ENCODE data around the gene ZNF143.

The ZNF143 gene

DNA sequence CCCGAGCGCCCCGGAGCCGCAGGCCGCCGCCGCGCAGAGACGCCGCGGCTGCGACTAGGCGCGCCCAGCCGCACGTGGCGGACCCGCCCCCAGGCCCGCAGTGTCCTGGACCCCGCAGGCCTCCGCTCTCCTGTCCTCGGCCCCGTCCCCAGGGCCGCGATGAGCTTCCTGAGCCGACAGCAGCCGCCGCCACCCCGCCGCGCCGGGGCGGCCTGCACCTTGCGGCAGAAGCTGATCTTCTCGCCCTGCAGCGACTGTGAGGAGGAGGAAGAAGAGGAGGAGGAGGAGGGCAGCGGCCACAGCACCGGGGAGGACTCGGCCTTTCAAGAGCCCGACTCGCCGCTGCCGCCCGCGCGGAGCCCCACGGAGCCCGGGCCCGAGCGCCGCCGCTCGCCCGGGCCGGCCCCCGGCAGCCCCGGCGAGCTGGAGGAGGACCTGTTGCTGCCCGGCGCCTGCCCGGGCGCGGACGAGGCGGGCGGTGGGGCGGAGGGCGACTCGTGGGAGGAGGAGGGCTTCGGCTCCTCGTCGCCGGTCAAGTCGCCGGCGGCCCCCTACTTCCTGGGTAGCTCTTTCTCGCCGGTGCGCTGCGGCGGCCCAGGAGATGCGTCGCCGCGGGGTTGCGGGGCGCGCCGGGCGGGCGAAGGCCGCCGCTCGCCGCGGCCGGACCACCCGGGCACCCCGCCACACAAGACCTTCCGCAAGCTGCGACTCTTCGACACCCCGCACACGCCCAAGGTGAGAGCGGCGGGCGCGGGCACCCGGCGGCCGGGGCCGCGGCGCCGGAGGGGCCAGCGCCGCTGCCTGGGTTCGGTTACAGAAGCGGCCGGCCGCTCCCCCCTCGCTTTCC, 113.2 kb downstream of the ZNF143 start:
- Mint-ChIP-seq H3K4me3 (peak overlapping the region; percentile 92), H3K36me3 (peaks cover 14% of the 10 kb centered on the region), H3K9me3 (ENCODE audit: low read depth) (no peaks in the 10 kb centered on the region), H3K27me3 (peaks cover 8% of the 10 kb centered on the region), H3K27ac (no peak overlapping the region), H3K4me1 (ENCODE audit: low read depth) (peaks cover 21% of the 10 kb centered on the region)

DNA sequence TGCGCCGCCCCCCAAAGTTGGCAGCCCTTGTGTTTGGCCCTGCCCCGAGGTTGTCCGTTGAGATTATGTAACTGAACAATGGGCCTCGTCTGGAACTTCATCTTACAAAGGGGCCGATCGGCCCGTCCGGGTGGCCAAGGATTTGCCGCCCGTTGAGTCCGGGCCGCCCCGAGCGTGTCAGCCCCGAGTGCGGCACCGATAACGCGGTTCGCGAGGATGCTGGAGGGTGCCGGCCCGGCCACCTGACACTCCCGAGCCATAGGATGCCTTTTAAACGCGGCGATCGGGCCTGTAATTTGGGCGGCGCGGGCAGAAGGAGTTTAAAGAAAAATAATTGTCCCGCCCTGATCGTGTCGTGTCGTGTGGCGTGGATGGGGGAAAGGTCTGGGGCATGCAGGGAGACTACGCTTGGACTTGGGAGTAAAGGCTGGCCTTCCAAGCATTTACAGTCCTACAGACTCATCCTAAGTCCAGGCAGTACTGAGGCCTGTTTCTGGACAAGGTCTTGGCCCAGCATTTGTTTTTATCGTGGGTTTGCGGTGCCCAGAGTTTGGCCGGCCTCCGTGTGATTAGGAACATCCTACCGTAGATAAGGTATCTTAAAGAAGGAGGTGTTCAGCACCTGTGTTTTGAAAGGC, 113.9 kb downstream of the ZNF143 start:
- Mint-ChIP-seq H3K4me3 (peak overlapping the region; percentile 92), H3K27me3 (peaks cover 9% of the 10 kb centered on the region), H3K36me3 (peaks cover 17% of the 10 kb centered on the region), H3K9me3 (ENCODE audit: low read depth) (no peaks in the 10 kb centered on the region), H3K27ac (peak overlapping the region; percentile 54), H3K4me1 (ENCODE audit: low read depth) (peaks cover 21% of the 10 kb centered on the region)

DNA sequence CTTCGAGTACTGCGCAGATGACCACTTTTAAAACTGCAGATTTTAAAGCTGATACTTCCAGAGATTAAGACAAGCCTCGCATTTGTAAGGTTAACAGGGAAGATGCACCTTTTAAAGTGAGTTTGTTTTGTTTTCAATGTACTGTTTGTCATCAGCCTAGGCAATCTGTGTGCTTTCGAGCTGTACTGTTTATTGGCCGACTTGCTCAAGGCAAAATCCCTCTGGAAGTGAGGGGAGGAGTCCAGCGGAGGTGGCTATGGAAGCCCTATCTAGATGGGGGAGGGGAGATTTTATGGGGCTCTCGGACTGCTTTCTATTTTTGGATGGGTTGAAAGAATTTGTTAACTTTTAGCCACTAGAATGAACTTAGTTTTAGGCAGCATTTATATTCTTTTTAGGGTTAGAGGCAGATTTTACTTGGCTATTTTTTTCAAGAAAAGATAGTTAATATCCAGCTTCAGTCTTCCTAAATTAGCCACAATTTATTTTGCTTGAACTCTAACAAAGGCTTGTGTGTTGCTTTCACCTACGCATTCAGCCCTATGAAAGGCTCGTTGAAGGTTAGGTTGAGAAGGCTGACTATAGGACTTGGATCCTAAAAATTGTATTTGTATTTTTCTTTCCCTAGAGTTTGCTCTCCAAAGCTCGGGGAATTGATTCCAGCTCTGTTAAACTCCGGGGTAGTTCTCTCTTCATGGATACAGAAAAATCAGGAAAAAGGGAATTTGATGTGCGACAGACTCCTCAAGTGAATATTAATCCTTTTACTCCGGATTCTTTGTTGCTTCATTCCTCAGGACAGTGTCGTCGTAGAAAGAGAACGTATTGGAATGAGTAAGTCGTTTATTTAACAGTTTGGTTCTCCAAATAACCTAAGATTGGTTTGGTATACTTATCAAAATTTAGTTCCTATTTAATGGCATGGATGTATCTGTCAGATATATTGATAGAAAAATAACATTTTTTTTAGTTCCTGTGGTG, 114.7 kb downstream of the ZNF143 start:
- Mint-ChIP-seq H3K36me3 (peaks cover 17% of the 10 kb centered on the region), H3K27me3 (peaks cover 9% of the 10 kb centered on the region), H3K4me3 (peak overlapping the region; percentile 92), H3K9me3 (ENCODE audit: low read depth) (no peaks in the 10 kb centered on the region), H3K27ac (no peak overlapping the region), H3K4me1 (ENCODE audit: low read depth) (peaks cover 21% of the 10 kb centered on the region)

DNA sequence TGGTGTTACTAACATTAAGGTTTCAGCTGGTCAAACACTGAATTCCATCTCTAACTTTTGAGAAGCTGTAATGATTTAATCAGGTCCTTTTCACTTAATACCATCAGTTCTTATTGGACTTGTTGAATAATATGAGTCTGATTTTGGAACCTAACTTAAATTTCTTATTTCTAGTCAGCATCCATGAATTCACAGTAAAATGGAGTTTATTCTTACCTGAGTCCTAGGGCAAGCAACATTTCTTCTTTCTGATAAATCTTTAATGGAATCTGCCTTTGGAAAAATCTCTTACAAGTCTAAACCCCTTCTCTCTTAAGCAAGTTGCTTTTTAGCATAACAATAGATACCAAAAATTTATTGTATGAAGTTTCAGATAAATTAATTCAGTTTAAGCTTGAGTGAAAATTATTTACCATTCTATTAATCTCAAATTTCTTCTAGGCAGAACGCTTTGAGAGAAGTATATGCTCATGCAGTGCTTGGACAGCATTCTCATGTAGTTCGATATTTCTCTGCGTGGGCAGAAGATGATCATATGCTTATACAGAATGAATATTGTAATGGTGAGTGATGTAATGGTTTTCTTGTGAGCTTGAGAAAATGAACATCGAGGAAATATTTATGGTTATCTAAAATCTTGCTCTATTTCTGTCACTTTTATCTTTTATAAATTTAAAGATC, 116.0 kb downstream of the ZNF143 start:
- Mint-ChIP-seq H3K4me1 (ENCODE audit: low read depth) (peaks cover 18% of the 10 kb centered on the region), H3K9me3 (ENCODE audit: low read depth) (no peaks in the 10 kb centered on the region), H3K27me3 (peaks cover 5% of the 10 kb centered on the region), H3K36me3 (peaks cover 21% of the 10 kb centered on the region), H3K4me3 (peak overlapping the region; percentile 92), H3K27ac (no peak overlapping the region)

DNA sequence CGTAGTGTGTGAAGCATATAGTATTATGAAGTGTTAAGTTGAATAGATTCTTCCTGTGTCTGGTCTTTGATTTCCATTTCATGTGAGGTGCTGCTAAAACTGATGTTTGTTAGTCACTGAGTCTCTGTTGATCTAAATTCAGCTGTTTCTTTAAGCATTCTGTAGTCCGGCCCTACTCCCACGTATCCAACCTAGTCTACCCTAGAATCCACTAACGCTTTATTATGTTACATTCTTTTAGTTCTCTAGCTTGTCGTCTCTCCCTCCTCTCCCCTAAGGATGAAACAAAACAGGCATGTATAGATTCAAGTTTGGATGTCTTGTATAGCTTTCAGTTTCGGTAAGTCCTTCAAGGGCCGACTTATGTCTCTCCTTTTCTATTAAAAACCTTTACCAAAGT, 116.7 kb downstream of the ZNF143 start:
- Mint-ChIP-seq H3K27me3 (peaks cover 5% of the 10 kb centered on the region), H3K4me1 (ENCODE audit: low read depth) (peaks cover 16% of the 10 kb centered on the region), H3K9me3 (ENCODE audit: low read depth) (no peaks in the 10 kb centered on the region), H3K27ac (no peak overlapping the region), H3K4me3 (peak overlapping the region; percentile 43), H3K36me3 (peaks cover 24% of the 10 kb centered on the region)

Data from activated naive CD8-positive, alpha-beta T cell (primary cell).